ENCODE data around the gene IL12RB1. TPM values are rescaled to one million over a fixed set of nuclear protein-coding genes. Genes with fewer than 3 reads are reported as not detected.
"Not testable (repeated sequence)": the region's sequence is repeated elsewhere in the genome, so short reads cannot be mapped to it uniquely, and the experiment has no call there.

Gene IL12RB1
- total RNA-seq, 1 donor = 0.72 TPM

GRCh38 chr19:18089726-18090125, 3.0 kb upstream of the IL12RB1 start:
- Histone ChIP-seq H3K36me3 (ENCODE audit: insufficient read depth, low read length) (no peaks in the 10 kb centered on the region), H3K27me3 (ENCODE audit: insufficient read depth, low read length) (no peaks in the 10 kb centered on the region), H3K4me2 (ENCODE audit: insufficient read depth, low read length) (no peak overlapping the region), H3K4me1 (ENCODE audit: insufficient read depth, low read length) (peaks cover 9% of the 10 kb centered on the region), H3K9me3 (ENCODE audit: low read depth, low read length) (no peaks in the 10 kb centered on the region), H3K27ac (ENCODE audit: low read depth, low read length) (no peak overlapping the region), H3K4me3 (ENCODE audit: insufficient read depth, low read length) (no peak overlapping the region), H2AFZ (ENCODE audit: low read length) (no peak overlapping the region), H3K79me2 (ENCODE audit: insufficient read depth, low read length) (no peaks in the 10 kb centered on the region), H4K20me1 (ENCODE audit: insufficient read depth, low read length) (no peaks in the 10 kb centered on the region)
- TF ChIP-seq CTCF (IDR thresholded peaks at IDR 0.05; ENCODE audit: extremely low read depth, low read depth, low read length) = no peak
- DNase-seq (ENCODE audit: insufficient read length, low spot score, missing footprints) = no peak

- H3K36me3 ChIP-seq (ENCODE audit: insufficient read depth, low read length); H3K27me3 ChIP-seq (ENCODE audit: insufficient read depth, low read length); H3K4me1 ChIP-seq (ENCODE audit: insufficient read depth, low read length); H4K20me1 ChIP-seq (ENCODE audit: insufficient read depth, low read length); H3K4me3 ChIP-seq (ENCODE audit: insufficient read depth, low read length); DNase-seq (ENCODE audit: insufficient read length, low spot score, missing footprints); H2AFZ ChIP-seq (ENCODE audit: low read length); H3K27ac ChIP-seq (ENCODE audit: low read depth, low read length); H3K9me3 ChIP-seq (ENCODE audit: low read depth, low read length); H3K4me2 ChIP-seq (ENCODE audit: insufficient read depth, low read length); H3K79me2 ChIP-seq (ENCODE audit: insufficient read depth, low read length): not testable (repeated sequence)
Measured at GRCh38 chr19:18089096-18089541, 2.4 kb upstream of the IL12RB1 start.

- TF ChIP-seq CTCF (IDR thresholded peaks at IDR 0.05; ENCODE audit: extremely low read depth, low read depth, low read length) = no peak
- H3K36me3 ChIP-seq (ENCODE audit: insufficient read depth, low read length) = no peaks in the 10 kb centered on the region
- DNase-seq (ENCODE audit: insufficient read length, low spot score, missing footprints) = no peak
- H3K4me2 ChIP-seq (ENCODE audit: insufficient read depth, low read length) = no peak overlapping the region
- H4K20me1 ChIP-seq (ENCODE audit: insufficient read depth, low read length) = no peaks in the 10 kb centered on the region
- no peak overlapping the region for H2AFZ ChIP-seq (ENCODE audit: low read length)
- H3K4me3 ChIP-seq (ENCODE audit: insufficient read depth, low read length) = no peak overlapping the region
- no peaks in the 10 kb centered on the region for H3K9me3 ChIP-seq (ENCODE audit: low read depth, low read length)
- no peak overlapping the region for H3K27ac ChIP-seq (ENCODE audit: low read depth, low read length)
- H3K4me1 ChIP-seq (ENCODE audit: insufficient read depth, low read length) = peaks cover 8% of the 10 kb centered on the region
- no peaks in the 10 kb centered on the region for H3K27me3 ChIP-seq (ENCODE audit: insufficient read depth, low read length)
- H3K79me2 ChIP-seq (ENCODE audit: insufficient read depth, low read length) = no peaks in the 10 kb centered on the region
Measured at GRCh38 chr19:18085702-18086457, 854 bp downstream of the IL12RB1 start.

- Histone ChIP-seq H3K27ac (ENCODE audit: low read depth, low read length) (no peak overlapping the region), H2AFZ (ENCODE audit: low read length) (no peak overlapping the region), H3K4me1 (ENCODE audit: insufficient read depth, low read length) (peaks cover 4% of the 10 kb centered on the region), H3K79me2 (ENCODE audit: insufficient read depth, low read length) (no peaks in the 10 kb centered on the region), H4K20me1 (ENCODE audit: insufficient read depth, low read length) (no peaks in the 10 kb centered on the region), H3K9me3 (ENCODE audit: low read depth, low read length) (no peaks in the 10 kb centered on the region), H3K4me3 (ENCODE audit: insufficient read depth, low read length) (no peak overlapping the region), H3K4me2 (ENCODE audit: insufficient read depth, low read length) (no peak overlapping the region), H3K27me3 (ENCODE audit: insufficient read depth, low read length) (peaks cover 3% of the 10 kb centered on the region), H3K36me3 (ENCODE audit: insufficient read depth, low read length) (no peaks in the 10 kb centered on the region)
- no peak for DNase-seq (ENCODE audit: insufficient read length, low spot score, missing footprints)
- TF ChIP-seq CTCF (IDR thresholded peaks at IDR 0.05; ENCODE audit: extremely low read depth, low read depth, low read length) = no peak
Measured at GRCh38 chr19:18083929-18084684, 2.6 kb downstream of the IL12RB1 start.

Data from osteoblast (primary cell).